H1 (cell line): Measurements from ENCODE around the gene GLOD4. TPM values are rescaled to one million over a fixed set of nuclear protein-coding genes. Genes with fewer than 3 reads are reported as not detected.

ENCODE experiments used
- CTCF ChIA-PET: fragments of 300-600 bp; sonication (Branson Sonifier 250); formaldehyde crosslinking; loops from one replicate; lab custom pipeline; 2021; ENCODE audit not compliant: partially characterized antibody; lab: Charles Lee
- POLR2A ChIA-PET: fragments of 300-600 bp; sonication (Branson Sonifier 250); formaldehyde crosslinking; loops from one replicate; lab custom pipeline; 2021; ENCODE audit warnings: inconsistent platforms; ENCODE audit not compliant: partially characterized antibody; lab: Charles Lee
- DNase-seq, 2 experiments: peaks; one replicate each; pipeline versions ENCODE4 v3.0.0 to v3.0.0-alpha.2; 2010 to 2022; ENCODE audit warnings: low spot score in 2 of 2, low read depth in 1 of 2, mixed read lengths in 1 of 2
- FAIRE-seq: peaks from 2 replicates; lab custom pipeline; 2011; peaks lifted over from hg19 to GRCh38; lab: Jason Lieb, UNC
- H2AFZ ChIP-seq: 2 replicates; pipeline ENCODE4 v1.8.1; 2012; ENCODE audit warnings: low read length, inconsistent platforms
- H2AK5ac ChIP-seq: 2 replicates; pipeline ENCODE4 v1.6.1; 2013; ENCODE audit warnings: low read depth, low read length
- H2BK120ac ChIP-seq: replicated peaks from 2 replicates; pipeline ENCODE3; 2013; ENCODE audit warnings: low read depth, low read length, inconsistent platforms
- H2BK12ac ChIP-seq: 2 replicates; pipeline ENCODE4 v1.6.1; 2013; ENCODE audit warnings: low read depth, low read length
- H2BK15ac ChIP-seq: 2 replicates; pipeline ENCODE4 v1.6.1; 2013; ENCODE audit warnings: low read length
- H2BK20ac ChIP-seq: 2 replicates; pipeline ENCODE4 v1.6.1; 2013; ENCODE audit warnings: low read length
- H2BK5ac ChIP-seq: 2 replicates; pipeline ENCODE4 v1.6.1; 2013; ENCODE audit warnings: low read depth, low read length
- H3K14ac ChIP-seq: 2 replicates; pipeline ENCODE4 v1.6.1; 2013; ENCODE audit warnings: inconsistent platforms; ENCODE audit not compliant: insufficient read length
- H3K18ac ChIP-seq: 2 replicates; pipeline ENCODE4 v1.6.1; 2013; ENCODE audit warnings: low read length; ENCODE audit errors: extremely low read depth
- H3K23ac ChIP-seq: 2 replicates; pipeline ENCODE4 v1.6.1; 2013; ENCODE audit warnings: inconsistent platforms; ENCODE audit not compliant: insufficient read length
- H3K23me2 ChIP-seq: 2 replicates; pipeline ENCODE4 v1.6.1; 2013; ENCODE audit warnings: low read depth, low read length
- H3K27ac ChIP-seq: 2 replicates; pipeline ENCODE4 v1.6.1; 2011; ENCODE audit warnings: low read depth, low read length, inconsistent platforms
- H3K27me3 ChIP-seq, 4 experiments: replicated peaks in 1 of 4; 1 replicate in 1 of 4; 2 replicates in 3 of 4; pipeline versions ENCODE4 v1.6.1 to v1.8.1; 2011 to 2013; ENCODE audit warnings: low read length in 3 of 4, mild to moderate bottlenecking in 3 of 4, inconsistent platforms in 2 of 4, mixed read lengths in 2 of 4, moderate library complexity in 1 of 4; ENCODE audit not compliant: control insufficient read depth in 3 of 4, insufficient read depth in 3 of 4; ENCODE audit errors: extremely low read depth in 1 of 4
- H3K36me3 ChIP-seq, 4 experiments: 2 replicates each; pipeline versions ENCODE4 v1.6.1 to v1.8.1; 2011 to 2013; ENCODE audit warnings: mild to moderate bottlenecking in 4 of 4, low read length in 3 of 4, moderate library complexity in 2 of 4, control low read depth in 1 of 4, inconsistent platforms in 1 of 4; ENCODE audit not compliant: insufficient read depth in 4 of 4, control insufficient read depth in 2 of 4
- H3K4ac ChIP-seq: replicated peaks from 2 replicates; pipeline ENCODE3; 2013; ENCODE audit warnings: low read length, low read depth, mixed read lengths, inconsistent platforms; ENCODE audit not compliant: insufficient read length
- H3K4me1 ChIP-seq, 4 experiments: replicated peaks in 1 of 4; 1 replicate in 1 of 4; 2 replicates in 3 of 4; pipeline versions ENCODE4 v1.6.1 to v1.8.1; 2011 to 2013; ENCODE audit warnings: low read length in 3 of 4, inconsistent platforms in 2 of 4, mixed read lengths in 1 of 4; ENCODE audit not compliant: insufficient read depth in 4 of 4, control insufficient read depth in 3 of 4
- H3K4me2 ChIP-seq, 2 experiments: 2 replicates each; pipeline versions ENCODE4 v1.6.1 to v1.8.1; 2011 to 2013; ENCODE audit warnings: low read depth in 2 of 2, low read length in 2 of 2, control low read depth in 1 of 2, inconsistent platforms in 1 of 2, mild to moderate bottlenecking in 1 of 2; ENCODE audit not compliant: insufficient read depth in 1 of 2
- H3K4me3 ChIP-seq, 4 experiments: fragments of 200-600, 300-600 bp in 1 of 4; sonication (generic), shearing (Covaris generic), sonication (Bioruptor Twin) in 1 of 4; 2 replicates each; pipeline versions ENCODE4 v1.5.1 to v1.8.1; 2011 to 2016; ENCODE audit warnings: low read length in 4 of 4, low read depth in 3 of 4, control low read depth in 2 of 4, inconsistent platforms in 2 of 4, mild to moderate bottlenecking in 2 of 4, mixed read lengths in 1 of 4, moderate library complexity in 1 of 4; ENCODE audit not compliant: insufficient read depth in 2 of 4; ENCODE audit errors: extremely low read depth in 1 of 4
- H3K56ac ChIP-seq: replicated peaks from 2 replicates; pipeline ENCODE3; 2013; ENCODE audit warnings: low read depth, mild to moderate bottlenecking, mixed read lengths, low read length, inconsistent platforms; ENCODE audit not compliant: insufficient read length
- H3K79me1 ChIP-seq: 2 replicates; pipeline ENCODE4 v1.6.1; 2013; ENCODE audit warnings: low read depth, low read length, control low read depth
- H3K79me2 ChIP-seq, 2 experiments: 2 replicates each; pipeline versions ENCODE4 v1.6.1 to v1.8.1; 2012 to 2013; ENCODE audit warnings: low read length in 2 of 2, mild to moderate bottlenecking in 2 of 2, inconsistent platforms in 1 of 2; ENCODE audit not compliant: insufficient read depth in 2 of 2, control insufficient read depth in 1 of 2
- H3K9ac ChIP-seq, 4 experiments: replicated peaks in 1 of 4; 1 replicate in 1 of 4; 2 replicates in 3 of 4; pipeline versions ENCODE4 v1.6.1 to v1.8.1; 2011 to 2013; ENCODE audit warnings: low read depth in 3 of 4, low read length in 3 of 4, control low read depth in 2 of 4, mild to moderate bottlenecking in 2 of 4, moderate library complexity in 2 of 4, inconsistent platforms in 1 of 4; ENCODE audit errors: extremely low read depth in 1 of 4
- H3K9me3 ChIP-seq, 2 experiments: 2 replicates each; pipeline versions ENCODE4 v1.6.1 to v1.8.1; 2012 to 2013; ENCODE audit warnings: mild to moderate bottlenecking in 2 of 2, moderate library complexity in 2 of 2, control low read depth in 1 of 2, inconsistent platforms in 1 of 2, low read depth in 1 of 2, low read length in 1 of 2, mixed read lengths in 1 of 2; ENCODE audit not compliant: insufficient read depth in 2 of 2
- H4K20me1 ChIP-seq, 2 experiments: replicated peaks in 1 of 2; 2 replicates each; pipeline versions ENCODE3 to v1.8.1; 2011 to 2013; ENCODE audit warnings: inconsistent platforms in 2 of 2, low read length in 2 of 2, mild to moderate bottlenecking in 1 of 2; ENCODE audit not compliant: insufficient read depth in 2 of 2, control insufficient read depth in 1 of 2
- H4K5ac ChIP-seq: 2 replicates; pipeline ENCODE4 v1.6.1; 2013; ENCODE audit warnings: low read length, low read depth, mixed read lengths, inconsistent platforms; ENCODE audit not compliant: insufficient read length
- H4K8ac ChIP-seq: 2 replicates; pipeline ENCODE4 v1.8.0; 2013; ENCODE audit warnings: mild to moderate bottlenecking, moderate library complexity, low read length, inconsistent platforms; ENCODE audit not compliant: insufficient read depth; ENCODE audit errors: extremely low read depth
- H4K91ac ChIP-seq: replicated peaks from 2 replicates; pipeline ENCODE3; 2013; ENCODE audit warnings: low read length, mixed read lengths, inconsistent platforms; ENCODE audit not compliant: insufficient read length
- HDAC6 ChIP-seq: IDR thresholded peaks from one replicate; pipeline ENCODE4 v1.7.1; 2012; ENCODE audit warnings: low read depth, mild to moderate bottlenecking, inconsistent platforms, low read length, moderate library complexity
- RXRA ChIP-seq: IDR thresholded peaks from 2 replicates; pipeline ENCODE4 v1.6.1; 2011; ENCODE audit warnings: low read depth, mild to moderate bottlenecking, low read length, moderate library complexity; ENCODE audit not compliant: insufficient read depth
- SP2 ChIP-seq: IDR thresholded peaks from 2 replicates; pipeline ENCODE4 v1.6.1; 2012; ENCODE audit warnings: mild to moderate bottlenecking, low read length, inconsistent platforms
- WGBS, 2 experiments: shearing (Covaris generic) in 1 of 2; methylation state at CpG; one replicate each; pipeline versions ENCODE4 v1.1.6 to v1.1.7; 2013 to 2015; ENCODE audit warnings: low lambda C conversion rate in 2 of 2, mixed read lengths in 2 of 2, inconsistent platforms in 1 of 2, low coverage in 1 of 2, missing lambda C conversion rate in 1 of 2; ENCODE audit not compliant: insufficient replicate concordance in 2 of 2, insufficient coverage in 1 of 2, insufficient read length in 1 of 2; ENCODE audit errors: extremely low coverage in 1 of 2, missing lambda C conversion rate in 1 of 2; 5-methylcytosine and 5-hydroxymethylcytosine counted together
- polyA plus RNA-seq, 7 experiments: library from polyadenylated mRNA; depleted of rRNA in 3 of 7; stranded (reverse) in 5 of 7; unstranded in 2 of 7; fragments of >200 nt in 5 of 7; fragments of 200-250 nt in 2 of 7; gene quantifications; 1 replicate in 5 of 7; 2 replicates in 1 of 7; 4 replicates in 1 of 7; pipeline versions ENCODE4 v1.2.1 to v1.2.3, GENCODE V29; 2011 to 2013; ENCODE audit warnings: missing spikeins in 2 of 7, mixed read lengths in 2 of 7
- total RNA-seq: library from RNA; stranded (reverse); fragmentation: NEBNext Ultra II Directional; extraction: Animal tissue kit (Norgen Biotek cat#: 25700); gene quantifications from 2 replicates; pipeline ENCODE4 v1.2.1, GENCODE V29; 2021
- TF ChIP-seq, protein P1 (sequence below): IDR thresholded peaks from 2 replicates; pipeline ENCODE4 v1.6.1; 2012; ENCODE audit warnings: inconsistent platforms
- TF ChIP-seq, protein P2 (sequence below): IDR thresholded peaks from 2 replicates; pipeline ENCODE4 v1.6.1; 2011; ENCODE audit warnings: low read length, improper control_type of control experiment

The GLOD4 gene
- total and polyA plus RNA-seq, 2 of the 8 experiments (the other 6 are each of a cell fraction or from before 2014, with no cell fraction given), result 36.8 to 81.3 TPM

DNA sequence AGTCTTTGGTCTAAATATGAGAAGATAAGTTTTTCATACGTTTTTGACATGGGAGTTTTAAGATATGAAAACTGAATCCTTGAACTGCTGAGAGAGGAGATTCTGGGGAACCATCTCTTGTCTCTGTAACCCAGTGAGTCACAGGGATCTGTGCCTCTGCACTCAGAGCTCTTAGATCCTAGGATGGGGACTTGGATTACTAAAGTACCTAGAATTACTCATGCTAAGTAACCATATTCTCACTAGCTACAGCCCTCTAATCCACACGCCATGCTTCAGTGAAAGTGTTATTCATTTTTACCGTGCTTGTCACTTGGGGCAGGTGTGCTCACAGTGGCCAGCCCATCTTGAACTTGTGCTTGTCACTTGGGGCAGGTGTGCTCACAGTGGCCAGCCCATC is 2.1 kb upstream of the GLOD4 start:
- no peak overlapping the region for H3K4me3 ChIP-seq
- FAIRE-seq (no peak), DNase-seq (no peak)
- ChIA-PET POLR2A (interaction anchor here (0.7 kb wide), 2 partner anchors 18 to 441 kb away, joined by 3 to 4 read pairs; no protein-coding TSS in a partner anchor), CTCF (interaction anchor here (0.9 kb wide), 1 partner anchor 175 kb away, joined by 3 read pairs; no protein-coding TSS in a partner anchor)
- no peak overlapping the region for H2BK20ac ChIP-seq
- no peak overlapping the region for H2BK5ac ChIP-seq
- H3K27me3 ChIP-seq, result no peaks in the 10 kb centered on the region
- no peak overlapping the region for H3K4ac ChIP-seq
- no peak overlapping the region for H2AK5ac ChIP-seq
- H3K56ac ChIP-seq, result no peak overlapping the region
- H2BK12ac ChIP-seq, result no peak overlapping the region
- H3K14ac ChIP-seq, result no peak overlapping the region
- H4K8ac ChIP-seq, result no peak overlapping the region
- H4K5ac ChIP-seq, result no peak overlapping the region
- peaks cover 2% of the 10 kb centered on the region for H3K79me1 ChIP-seq
- H3K36me3 ChIP-seq, result peaks cover 4 to 22% (median 13%) of the 10 kb centered on the region in 4 experiments; a peak in 6 of 8 replicates
- H2AFZ ChIP-seq, result no peak overlapping the region
- H3K4me2 ChIP-seq, result no peak overlapping the region; a peak in 2 of 4 replicates
- no peak overlapping the region for H3K27ac ChIP-seq
- H3K4me1 ChIP-seq, result 0 out of 7 replicates have a peak, but pooled peaks cover 0 to 1% (median 0%) of the 10 kb centered on the region in 4 experiments
- H4K91ac ChIP-seq, result no peak overlapping the region
- H3K9ac ChIP-seq, result no peak overlapping the region
- no peaks in the 10 kb centered on the region for H3K9me3 ChIP-seq
- peaks cover 7 to 53% of the 10 kb centered on the region in 2 experiments for H3K79me2 ChIP-seq
- no peak overlapping the region for H3K23ac ChIP-seq
- no peak overlapping the region for H2BK120ac ChIP-seq
- 84% methylated on average over 3 of the region's 3 CpGs; no CpG with 5 or more reads in 1 of the 2 experiments for WGBS, 2 experiments
- peaks cover 1 to 5% of the 10 kb centered on the region in 2 experiments for H4K20me1 ChIP-seq
- 0 out of 2 replicates have a peak, but pooled peaks cover 2% of the 10 kb centered on the region for H3K23me2 ChIP-seq
- H3K18ac ChIP-seq, result no peak overlapping the region
- H2BK15ac ChIP-seq, result no peak overlapping the region
- TF ChIP-seq, protein P1, sequence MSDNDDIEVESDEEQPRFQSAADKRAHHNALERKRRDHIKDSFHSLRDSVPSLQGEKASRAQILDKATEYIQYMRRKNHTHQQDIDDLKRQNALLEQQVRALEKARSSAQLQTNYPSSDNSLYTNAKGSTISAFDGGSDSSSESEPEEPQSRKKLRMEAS, result no peak
- TF ChIP-seq, protein P2, sequence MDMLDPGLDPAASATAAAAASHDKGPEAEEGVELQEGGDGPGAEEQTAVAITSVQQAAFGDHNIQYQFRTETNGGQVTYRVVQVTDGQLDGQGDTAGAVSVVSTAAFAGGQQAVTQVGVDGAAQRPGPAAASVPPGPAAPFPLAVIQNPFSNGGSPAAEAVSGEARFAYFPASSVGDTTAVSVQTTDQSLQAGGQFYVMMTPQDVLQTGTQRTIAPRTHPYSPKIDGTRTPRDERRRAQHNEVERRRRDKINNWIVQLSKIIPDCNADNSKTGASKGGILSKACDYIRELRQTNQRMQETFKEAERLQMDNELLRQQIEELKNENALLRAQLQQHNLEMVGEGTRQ, result no peak
- TF ChIP-seq HDAC6, result no peak
- TF ChIP-seq RXRA, result no peak
- TF ChIP-seq SP2, result no peak
